HG03460 (cell line): Measurements from ENCODE around the gene OR3A3.

Experiments used
- ATAC-seq: cut with Tn5 transposase; IDR thresholded peaks from one replicate; pipeline ENCODE4 v1.9.1; 2021; ENCODE audit not compliant: unreplicated experiment

OR3A3 gene

GRCh38 chr17:3471599-3471998 lies 60.4 kb downstream of the OR3A3 start, which contains the start of gene SPATA22:
TSS of gene SPATA22 (minus strand) at chr17:3471819. CDS start at chr17:3469325, 2,494 bp downstream.
- no peak for ATAC-seq

DNA sequence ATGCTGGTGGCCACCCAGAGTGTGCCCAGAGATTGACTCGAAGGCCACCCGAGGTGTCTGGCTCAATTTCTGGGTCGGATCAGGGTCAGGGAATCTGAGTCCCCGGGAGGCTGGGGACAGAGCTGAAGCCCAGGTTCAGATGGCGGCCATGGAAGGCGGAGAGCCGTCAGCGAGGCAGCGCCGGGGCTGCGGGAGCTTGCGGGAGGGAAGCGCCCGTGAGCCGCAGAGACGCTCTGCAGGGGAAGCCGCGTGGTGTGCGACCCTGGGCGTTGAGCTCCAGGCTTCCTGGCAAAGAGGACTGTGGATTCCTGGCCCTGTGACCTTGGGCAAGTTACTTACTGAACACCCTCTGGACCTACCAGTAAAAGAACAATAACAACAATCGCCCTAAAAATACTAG lies 61.0 kb downstream of the OR3A3 start:
- no peak for ATAC-seq
